ENCODE results near the gene L3MBTL4.

- TF ChIP-seq CTCF (IDR thresholded peaks at IDR 0.05; ENCODE audit: low read depth, low read length, missing input control) (no peak), MAX (IDR thresholded peaks at IDR 0.05) (no peak), YY1 (IDR thresholded peaks at IDR 0.05) (no peak), ZBTB33 (IDR thresholded peaks at IDR 0.05) (no peak), ATF3 (IDR thresholded peaks at IDR 0.05) (no peak), NR2F2 (IDR thresholded peaks at IDR 0.05) (no peak), JUND (IDR thresholded peaks at IDR 0.05) (no peak), SP1 (IDR thresholded peaks at IDR 0.05) (no peak)
These were observed 434.0 kb downstream of the L3MBTL4 start for GRCh38 chr18:5980721-5981120.

Measured in liver (tissue), 3 donors.